ES-I3 (cell line): ENCODE data around the gene RNF227.

Source experiments
- H3K36me3 ChIP-seq: 2 replicates; pipeline ENCODE4 v1.6.1; 2013; ENCODE audit warnings: mild to moderate bottlenecking, low read length, control low read depth, moderate library complexity; ENCODE audit not compliant: insufficient read depth
- H3K4me1 ChIP-seq: 2 replicates; pipeline ENCODE4 v1.6.1; 2013; ENCODE audit warnings: mild to moderate bottlenecking, control low read depth, low read length; ENCODE audit not compliant: insufficient read depth
- H3K9ac ChIP-seq: 2 replicates; pipeline ENCODE4 v1.6.1; 2013; ENCODE audit warnings: low read depth, mild to moderate bottlenecking, low read length, moderate library complexity
- H3K9me3 ChIP-seq: 2 replicates; pipeline ENCODE4 v1.6.1; 2013; ENCODE audit warnings: mild to moderate bottlenecking, low read length, moderate library complexity; ENCODE audit not compliant: control insufficient read depth, insufficient read depth

The RNF227 gene

DNA sequence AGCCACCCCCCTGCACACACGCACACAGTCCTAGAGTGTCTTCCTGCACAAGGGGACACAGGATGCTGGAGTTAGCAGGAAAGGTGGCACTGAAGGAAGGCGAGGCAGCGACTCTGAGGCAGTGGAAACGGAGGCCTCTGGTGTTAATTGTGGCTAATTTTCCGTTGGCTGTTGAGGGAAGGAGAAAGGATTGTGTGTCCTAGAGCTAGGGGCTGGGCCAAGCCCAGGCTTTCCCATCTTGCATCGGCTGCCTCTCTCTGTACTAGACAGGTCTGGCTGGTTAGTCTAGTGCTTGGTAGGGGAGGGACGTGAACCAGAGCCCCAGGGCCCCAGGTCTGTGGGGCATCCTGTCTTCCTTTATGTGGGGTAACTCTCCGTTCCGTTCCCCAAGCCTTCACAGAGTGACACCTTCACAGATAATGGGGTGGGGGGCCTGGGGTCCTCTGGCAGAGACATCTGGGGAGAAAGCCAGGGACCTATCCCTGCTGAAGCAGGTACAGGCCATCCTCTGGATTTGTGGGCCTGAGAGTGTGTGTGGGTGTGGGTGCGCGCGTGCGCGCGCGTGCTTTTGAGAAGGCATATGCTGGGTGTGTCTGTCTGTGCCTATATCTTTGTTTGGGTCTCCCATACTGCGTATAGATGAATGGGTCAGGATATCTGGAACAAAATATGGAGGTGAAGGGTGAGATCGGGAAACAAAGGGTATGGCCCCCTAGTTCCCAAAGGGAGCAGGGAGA is 27.7 kb downstream of the RNF227 start, which contains the start of gene CHD3:
Gene CHD3, plus strand, starts transcription at position 606 of the 737 bp plus-strand sequence. CDS start 212 bp downstream, outside the sequence.
- H3K9me3 ChIP-seq: no peaks in the 10 kb centered on the region
- peaks cover 24% of the 10 kb centered on the region for H3K4me1 ChIP-seq
- H3K9ac ChIP-seq: peak within 1 kb of the TSS; percentile 44
- H3K36me3 ChIP-seq: no peaks in the 10 kb centered on the region

DNA sequence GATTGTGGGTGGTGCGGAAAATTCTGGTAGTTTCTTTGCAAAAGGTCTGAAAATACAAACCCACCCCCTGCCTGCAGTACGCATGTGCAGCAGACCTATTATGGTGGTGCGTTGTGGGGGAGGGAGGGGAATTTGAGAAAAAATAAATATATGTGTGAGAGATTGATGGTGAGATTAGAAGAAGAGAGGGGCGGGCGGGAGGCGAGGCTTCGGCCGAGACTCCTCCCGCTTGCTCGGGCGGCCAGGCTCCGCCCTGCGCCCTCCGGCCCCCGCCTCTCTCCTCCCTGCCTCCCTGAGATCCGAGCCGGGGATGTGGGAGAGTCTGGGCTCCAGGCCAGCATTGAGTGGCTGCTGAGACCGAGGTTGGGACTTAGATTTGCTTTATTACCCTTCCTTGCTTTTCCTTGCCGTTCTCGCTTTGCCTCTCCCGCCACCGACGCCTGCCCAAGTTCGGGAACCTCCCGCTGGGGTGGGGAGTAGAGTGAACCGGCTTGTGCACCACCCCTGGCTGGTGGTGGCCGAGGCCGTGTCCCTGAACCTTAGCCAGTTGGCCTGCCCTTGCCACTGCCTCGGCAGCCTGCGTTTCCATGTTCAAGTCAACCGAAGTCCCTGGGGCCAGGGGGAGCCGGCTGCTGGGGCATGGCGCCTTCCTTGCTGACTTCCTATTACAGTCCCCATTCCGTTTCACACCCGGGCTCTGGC is 28.5 kb downstream of the RNF227 start:
- no peaks in the 10 kb centered on the region for H3K36me3 ChIP-seq
- no peaks in the 10 kb centered on the region for H3K9me3 ChIP-seq
- peak overlapping the region; percentile 44 for H3K9ac ChIP-seq
- peaks cover 26% of the 10 kb centered on the region for H3K4me1 ChIP-seq

DNA sequence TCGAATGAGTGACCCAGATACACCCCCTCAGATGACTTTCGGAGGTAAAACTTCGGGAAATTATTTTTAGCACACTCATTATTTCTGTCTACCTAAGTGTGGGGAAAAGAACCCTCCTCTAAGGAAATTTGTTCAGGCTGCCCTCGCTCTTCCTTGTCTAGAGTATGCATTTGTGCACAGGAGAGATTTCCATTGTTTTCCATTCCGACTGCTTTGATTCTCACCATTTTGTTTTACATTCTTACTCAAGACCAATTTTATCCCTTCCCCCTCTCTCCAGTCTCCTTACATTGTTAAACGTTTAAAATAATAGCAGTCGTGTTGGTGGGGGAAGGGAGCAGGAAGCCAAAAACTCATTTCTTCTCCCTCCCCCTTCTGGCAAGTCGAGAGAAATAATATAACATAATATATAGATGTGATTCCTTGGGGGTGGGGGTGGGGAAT is 29.0 kb downstream of the RNF227 start:
- H3K9me3 ChIP-seq: no peaks in the 10 kb centered on the region
- H3K36me3 ChIP-seq: no peaks in the 10 kb centered on the region
- peak overlapping the region; percentile 44; the same call in 1 of the 2 replicates for H3K9ac ChIP-seq
- peaks cover 26% of the 10 kb centered on the region for H3K4me1 ChIP-seq

DNA sequence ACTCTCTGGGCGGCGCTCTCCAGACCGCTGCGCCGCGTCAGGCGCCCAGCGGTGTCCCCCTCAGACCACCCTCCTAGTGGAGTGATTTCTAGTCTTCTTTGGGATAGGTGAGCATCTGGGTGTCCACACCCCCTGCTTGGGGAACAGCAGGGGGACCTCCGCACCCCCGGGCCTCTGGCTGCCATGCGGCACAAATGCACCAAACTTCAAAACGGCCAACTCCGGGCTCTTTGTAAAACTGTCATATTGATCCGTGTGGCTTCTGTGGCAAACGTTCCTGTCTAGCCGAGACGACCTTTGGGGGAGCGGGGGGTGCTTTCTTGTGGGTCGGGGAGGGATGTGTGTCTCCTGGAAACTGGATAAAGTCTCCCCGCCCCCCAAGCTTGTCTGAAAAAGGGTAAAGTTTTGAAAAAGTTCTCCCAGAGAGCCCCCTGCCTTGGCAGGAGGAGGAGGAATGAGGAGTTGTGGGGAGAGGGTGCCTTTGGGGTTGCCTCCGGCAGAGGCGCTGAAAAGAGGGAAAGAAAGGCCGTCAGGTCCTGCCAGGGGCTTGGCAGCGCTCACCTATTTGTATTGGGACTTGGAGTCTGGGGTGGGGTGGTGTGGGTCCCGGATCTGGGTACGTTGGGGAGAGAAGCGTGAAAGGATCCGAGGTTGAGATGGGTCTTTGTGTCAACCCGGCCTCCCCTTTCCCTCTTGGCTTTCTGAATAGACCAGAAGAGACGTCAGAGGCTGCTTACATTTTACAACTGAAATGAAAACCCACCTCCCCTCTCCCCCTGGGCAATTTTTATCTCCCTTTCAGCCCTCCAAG is 29.7 kb downstream of the RNF227 start:
- H3K9me3 ChIP-seq: no peaks in the 10 kb centered on the region
- H3K9ac ChIP-seq: peak overlapping the region; percentile 44; the same call in 1 of the 2 replicates
- peaks cover 26% of the 10 kb centered on the region for H3K4me1 ChIP-seq
- H3K36me3 ChIP-seq: no peaks in the 10 kb centered on the region

DNA sequence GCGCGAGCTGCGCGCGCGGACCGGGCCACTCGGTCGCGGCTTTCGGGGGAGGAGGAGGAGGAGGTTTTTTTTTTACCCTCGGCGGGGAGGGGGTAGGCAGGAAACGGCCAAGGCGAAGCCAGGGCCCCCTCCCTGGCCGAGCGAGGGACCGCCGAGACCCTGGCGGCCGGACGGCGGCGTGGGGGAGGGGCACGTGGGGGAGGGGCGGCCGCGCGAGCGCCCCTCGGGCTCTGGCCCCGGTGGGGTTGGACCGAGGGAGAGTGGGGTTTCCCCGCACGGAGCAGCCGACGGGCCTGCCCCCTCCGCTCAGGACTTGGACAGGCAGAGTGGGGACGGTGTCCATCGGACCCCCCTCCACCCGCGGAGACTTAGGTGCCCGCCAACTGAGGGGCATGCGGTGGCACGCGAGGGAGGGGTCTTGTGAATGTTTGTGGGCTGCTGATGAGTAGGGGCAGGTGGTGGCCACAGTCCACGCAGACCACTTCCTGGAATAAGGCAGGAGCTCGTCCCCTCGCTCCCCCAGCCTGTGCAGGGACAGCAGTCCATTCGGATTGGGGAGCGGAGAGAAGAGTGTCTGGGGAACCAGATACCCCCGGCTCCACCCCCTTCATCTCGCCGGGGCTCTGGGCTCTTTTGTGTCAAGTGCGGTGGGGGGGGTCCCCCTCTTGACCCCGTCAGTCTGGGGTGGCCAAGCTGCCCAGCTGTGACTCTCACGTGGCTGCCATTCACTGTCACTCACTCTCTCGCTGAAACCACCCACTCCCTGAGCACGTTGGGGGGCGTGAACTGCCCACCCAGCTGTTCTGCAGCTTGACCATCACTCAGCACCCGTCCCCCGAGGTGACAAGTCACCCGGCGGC is 30.5 kb downstream of the RNF227 start:
- Histone ChIP-seq H3K9me3 (no peaks in the 10 kb centered on the region), H3K9ac (peak overlapping the region; percentile 44; the same call in 1 of the 2 replicates), H3K36me3 (no peaks in the 10 kb centered on the region), H3K4me1 (peaks cover 26% of the 10 kb centered on the region)

DNA sequence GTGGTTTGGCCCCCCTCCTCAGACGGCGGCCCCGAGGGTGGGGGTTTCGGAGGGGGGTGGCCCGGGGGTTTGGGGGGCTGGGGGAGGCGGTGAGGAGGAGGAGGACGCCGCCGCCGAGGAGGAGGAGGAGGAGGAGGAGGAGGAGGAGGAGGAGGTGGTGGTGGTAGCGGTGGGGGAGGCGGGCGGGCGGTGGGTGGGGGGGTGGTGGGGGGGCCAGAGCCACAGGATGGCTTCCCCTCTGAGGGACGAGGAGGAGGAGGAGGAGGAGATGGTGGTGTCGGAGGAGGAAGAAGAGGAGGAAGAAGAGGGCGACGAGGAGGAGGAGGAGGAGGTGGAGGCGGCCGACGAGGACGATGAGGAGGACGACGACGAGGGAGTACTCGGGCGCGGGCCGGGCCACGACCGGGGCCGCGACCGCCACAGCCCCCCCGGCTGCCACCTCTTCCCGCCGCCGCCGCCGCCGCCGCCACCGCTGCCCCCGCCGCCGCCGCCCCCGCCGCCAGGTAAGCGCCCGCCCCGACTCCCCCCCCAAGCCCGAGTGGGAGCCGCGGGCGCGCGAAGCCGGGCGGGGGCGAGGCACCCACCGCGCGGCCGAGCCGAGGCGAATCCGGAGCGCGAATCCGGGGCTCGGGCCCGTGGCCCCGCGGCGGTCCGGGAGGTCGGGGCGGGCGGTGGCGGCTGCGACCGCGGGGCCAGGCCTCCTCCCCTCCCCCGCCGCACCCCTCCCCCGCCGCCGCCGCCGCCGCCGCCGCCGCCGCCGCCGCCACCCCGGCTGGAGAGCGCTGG is 31.3 kb downstream of the RNF227 start:
- Histone ChIP-seq H3K4me1 (peaks cover 26% of the 10 kb centered on the region), H3K9ac (peak overlapping the region; percentile 44; the same call in 1 of the 2 replicates), H3K36me3 (no peaks in the 10 kb centered on the region), H3K9me3 (no peaks in the 10 kb centered on the region)

DNA sequence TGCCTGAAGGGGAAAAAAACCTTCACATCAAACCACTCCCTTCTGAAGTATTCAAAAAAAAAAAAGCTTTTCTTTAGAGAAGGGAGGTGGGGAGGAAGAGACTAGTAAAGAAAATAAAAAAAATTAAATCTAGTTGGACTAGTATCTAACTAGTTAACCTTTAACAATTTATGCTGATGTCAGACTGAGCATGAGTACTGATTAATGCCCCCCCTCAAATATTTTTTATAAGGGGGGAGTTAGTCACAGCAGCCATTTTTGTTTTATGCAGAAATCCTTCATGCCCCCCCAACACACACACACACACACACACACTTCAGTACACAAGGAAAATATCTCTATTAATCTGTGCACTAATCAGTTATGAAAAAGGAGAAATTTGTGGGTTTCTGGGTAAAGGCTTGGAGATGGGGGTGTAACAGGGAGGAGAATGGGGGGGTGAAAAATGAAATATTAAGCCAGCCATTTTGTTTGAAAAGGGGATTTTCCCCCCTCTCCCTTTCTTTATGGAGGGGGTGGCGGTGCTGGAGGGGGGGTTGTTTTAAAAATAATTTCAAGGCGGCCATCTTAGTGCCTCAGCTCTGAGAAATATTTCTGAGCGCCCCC is 32.2 kb downstream of the RNF227 start:
- Histone ChIP-seq H3K9me3 (no peaks in the 10 kb centered on the region), H3K36me3 (no peaks in the 10 kb centered on the region), H3K9ac (peak overlapping the region; percentile 29; the same call in 1 of the 2 replicates), H3K4me1 (peaks cover 20% of the 10 kb centered on the region)

DNA sequence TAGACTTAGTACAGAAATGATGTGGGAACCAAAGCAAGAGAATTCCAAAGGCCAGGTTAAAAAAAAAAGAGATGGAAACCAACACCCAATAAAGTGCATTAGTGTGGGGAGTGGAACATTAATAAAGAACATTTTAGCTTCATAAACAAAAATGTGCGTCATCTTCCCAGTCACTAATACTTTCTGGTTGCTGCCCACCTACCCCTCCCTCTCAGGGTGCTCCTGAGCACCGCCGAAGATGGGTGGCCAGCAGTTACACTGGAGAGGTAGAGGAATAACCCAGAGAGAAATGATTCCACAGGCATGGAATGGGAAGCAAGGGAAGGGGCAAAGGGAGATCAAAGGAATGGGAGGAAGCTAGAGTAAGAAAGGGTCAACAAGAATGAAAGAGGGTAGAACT is 33.5 kb downstream of the RNF227 start:
- Histone ChIP-seq H3K9ac (no peak overlapping the region), H3K4me1 (0 out of 2 replicates have a peak, but pooled peaks cover 11% of the 10 kb centered on the region), H3K36me3 (no peaks in the 10 kb centered on the region), H3K9me3 (no peaks in the 10 kb centered on the region)

DNA sequence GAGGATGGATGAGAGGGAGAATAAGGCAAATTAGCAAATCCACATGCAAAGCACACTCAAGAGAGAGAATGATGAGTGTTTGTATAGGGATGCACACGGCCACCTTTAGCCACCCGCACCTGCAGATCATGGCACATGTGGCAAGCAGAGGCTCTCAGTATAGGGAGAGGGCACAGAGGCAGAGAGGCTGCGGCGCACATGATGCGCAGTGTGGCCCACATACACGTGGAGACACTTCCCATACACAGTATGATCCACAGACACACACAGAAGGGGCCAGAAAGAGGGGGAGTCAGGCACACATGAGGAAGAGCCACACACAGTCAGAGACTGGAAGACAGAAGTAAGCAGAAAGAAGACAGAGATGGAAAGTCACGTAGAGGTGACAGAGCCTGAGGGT is 34.0 kb downstream of the RNF227 start:
- Histone ChIP-seq H3K36me3 (no peaks in the 10 kb centered on the region), H3K4me1 (0 out of 2 replicates have a peak, but pooled peaks cover 11% of the 10 kb centered on the region), H3K9ac (no peak overlapping the region), H3K9me3 (no peaks in the 10 kb centered on the region)

DNA sequence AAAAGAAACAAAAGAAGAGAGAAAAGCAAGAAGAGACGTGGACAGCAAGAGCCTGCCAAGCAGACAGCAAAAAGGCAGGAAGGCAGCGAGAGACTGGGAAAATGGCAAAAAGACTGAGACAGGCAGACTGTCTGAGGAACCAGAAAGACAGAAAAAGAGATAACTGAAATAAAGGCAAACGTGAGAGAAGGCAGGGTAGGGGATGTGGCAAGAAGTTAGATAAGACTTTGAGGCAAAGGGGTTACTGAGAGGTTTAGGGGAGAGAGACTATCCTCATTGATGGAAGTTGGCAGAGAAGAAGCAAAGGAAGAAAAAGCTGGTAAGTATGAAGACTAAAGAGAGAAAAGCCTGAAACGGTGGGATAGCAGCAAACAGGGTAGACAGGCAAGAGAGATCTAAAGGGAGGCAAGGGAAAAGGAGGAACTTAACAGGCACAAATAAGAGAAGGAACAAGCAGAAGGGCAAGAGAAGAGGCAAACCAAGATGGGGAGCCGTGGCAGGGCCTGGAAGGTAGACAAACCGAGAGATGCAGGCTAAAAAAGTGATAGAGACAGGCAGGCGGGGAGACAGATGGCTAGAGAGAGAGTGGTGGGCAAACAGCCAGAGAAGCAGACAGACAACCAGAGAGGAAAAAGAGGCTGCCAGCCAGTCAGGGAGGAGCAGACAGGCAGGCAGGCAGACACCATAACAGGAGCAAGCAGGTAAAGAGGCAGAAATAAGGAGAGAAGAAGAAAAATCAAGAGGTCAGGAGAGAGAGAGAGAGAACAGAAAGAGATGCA is 34.6 kb downstream of the RNF227 start:
- H3K36me3 ChIP-seq: no peaks in the 10 kb centered on the region
- H3K9ac ChIP-seq: no peak overlapping the region
- 0 out of 2 replicates have a peak, but pooled peaks cover 11% of the 10 kb centered on the region for H3K4me1 ChIP-seq
- H3K9me3 ChIP-seq: no peaks in the 10 kb centered on the region

DNA sequence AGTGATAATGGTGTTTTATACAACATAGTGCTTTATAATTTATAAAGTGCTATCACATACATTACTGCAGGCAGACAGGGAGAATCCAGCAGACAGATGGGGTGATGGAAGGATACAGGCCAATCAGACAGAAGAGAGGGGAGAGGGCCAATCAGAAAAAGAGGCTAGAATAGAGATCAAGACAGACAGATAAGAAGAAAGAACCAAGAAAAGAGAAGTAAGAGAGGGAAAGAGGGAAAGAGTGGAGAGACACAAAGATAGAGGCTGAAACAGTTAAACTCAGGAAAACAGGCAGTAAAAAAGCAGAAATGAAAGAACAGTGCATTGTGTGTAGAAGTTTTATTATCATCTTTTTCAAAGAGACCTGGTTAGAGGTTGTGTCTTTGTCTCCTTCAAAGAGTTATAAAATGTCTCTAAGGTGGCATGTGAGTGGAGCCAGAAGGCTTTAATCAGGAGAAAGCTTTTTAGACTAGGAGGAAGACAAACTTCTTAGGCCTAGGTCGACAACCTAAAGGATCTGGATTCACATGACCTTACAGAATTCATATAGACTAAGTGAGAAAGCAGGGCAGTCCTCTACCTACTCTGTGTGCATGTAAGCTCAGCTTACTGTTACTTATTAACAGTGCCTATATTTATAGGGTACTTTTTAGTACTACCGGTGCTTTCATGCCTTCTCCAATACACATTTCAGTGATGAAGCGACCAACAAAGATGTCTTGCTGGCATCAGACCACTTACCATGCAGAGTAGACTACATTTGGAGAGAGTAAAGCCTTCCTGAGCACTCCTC is 35.8 kb downstream of the RNF227 start:
- Histone ChIP-seq H3K9ac (no peak overlapping the region), H3K4me1 (0 out of 2 replicates have a peak, but pooled peaks cover 11% of the 10 kb centered on the region), H3K9me3 (no peaks in the 10 kb centered on the region), H3K36me3 (no peaks in the 10 kb centered on the region)
